ENCODE data around the gene LAMA2.

- TF ChIP-seq CTCF (IDR thresholded peaks at IDR 0.05) (no peak), POLR2A (IDR thresholded peaks at IDR 0.05) (no peak)
Observed at GRCh38 chr6:129495652-129496051, 612.7 kb downstream of the LAMA2 start.

All from uterus (tissue), 2 donors.